Activated CD8-positive, alpha-beta memory T cell treated with anti-CD3 and anti-CD28 coated beads for 36 hours (primary cell): ENCODE results near the gene UPB1. TPM values are rescaled to one million over a fixed set of nuclear protein-coding genes. Genes with fewer than 3 reads are reported as not detected.

ENCODE experiments used
- CTCF ChIA-PET: fragments of 350-600 bp; sonication (Branson Sonifier 250); formaldehyde crosslinking; loops from one replicate; lab custom pipeline; 2021; ENCODE audit warnings: antibody characterized with exemption; lab: Charles Lee
- POLR2A ChIA-PET: fragments of 350-600 bp; sonication (Branson Sonifier 250); formaldehyde crosslinking; loops from one replicate; lab custom pipeline; 2021; ENCODE audit warnings: antibody characterized with exemption; lab: Charles Lee
- total RNA-seq, 2 experiments: library from RNA; stranded (reverse); gene quantifications; one replicate each; pipeline ENCODE4 v1.2.3, GENCODE V29; 2021

Gene UPB1
- total RNA-seq, 2 experiments from 2014 or later = not detected

GRCh38 chr22:24542641-24543040 lies 47.5 kb downstream of the UPB1 start:
- ChIA-PET POLR2A (no interaction called here), CTCF (no interaction called here)

- ChIA-PET CTCF (no interaction called here), POLR2A (no interaction called here)
Measured at GRCh38 chr22:24543185-24543601, 48.1 kb downstream of the UPB1 start.

GRCh38 chr22:24543679-24544243 lies 48.6 kb downstream of the UPB1 start:
- ChIA-PET POLR2A (no interaction called here), CTCF (no interaction called here)

GRCh38 chr22:24548812-24549211 lies 53.7 kb downstream of the UPB1 start:
- POLR2A ChIA-PET = no interaction called here
- CTCF ChIA-PET = interaction anchor here (1.6 kb wide), 1 partner anchor 12 kb away, joined by 3 read pairs; no protein-coding TSS in a partner anchor

GRCh38 chr22:24550028-24550901 lies 55.1 kb downstream of the UPB1 start:
- POLR2A ChIA-PET = no interaction called here
- CTCF ChIA-PET = interaction anchor here (0.5 kb wide), 1 partner anchor 86 kb away, joined by 3 read pairs; no protein-coding TSS in a partner anchor

GRCh38 chr22:24550902-24551435 lies 55.8 kb downstream of the UPB1 start:
- ChIA-PET POLR2A (no interaction called here), CTCF (interaction anchor here (0.5 kb wide), 1 partner anchor 87 kb away, joined by 3 read pairs; no protein-coding TSS in a partner anchor)

GRCh38 chr22:24552503-24553286 lies 57.6 kb downstream of the UPB1 start:
- ChIA-PET CTCF (interaction anchor here (1.4 kb wide), 1 partner anchor 28 kb away, joined by 3 read pairs; no protein-coding TSS in a partner anchor), POLR2A (interaction anchor here (1.1 kb wide), 1 partner anchor 12 kb away, joined by 5 read pairs; no protein-coding TSS in a partner anchor)

GRCh38 chr22:24553597-24554312 lies 58.6 kb downstream of the UPB1 start:
- ChIA-PET CTCF (interaction anchor here (1.4 kb wide), 1 partner anchor 29 kb away, joined by 3 read pairs; no protein-coding TSS in a partner anchor), POLR2A (interaction anchor here (1.1 to 1.7 kb wide), 2 partner anchors 13 to 126 kb away, joined by 5 read pairs; partner anchors contain the start of gene ADORA2A)

GRCh38 chr22:24554313-24555164 lies 59.4 kb downstream of the UPB1 start, which contains the start of gene GUCD1:
GUCD1 (minus strand) TSS chr22:24555138; CDS start chr22:24554991, 147 bp downstream.
- CTCF ChIA-PET = interaction anchor here (1.4 kb wide), 1 partner anchor 30 kb away, joined by 3 read pairs; no protein-coding TSS in a partner anchor
- POLR2A ChIA-PET = interaction anchor here (0.6 to 1.7 kb wide), 6 partner anchors 13 to 543 kb away, joined by 3 to 5 read pairs (median 5); partner anchors contain the start of gene ADORA2A

GRCh38 chr22:24555165-24556039 lies 60.3 kb downstream of the UPB1 start, which contains the start of gene SNRPD3:
SNRPD3 (plus strand) TSS chr22:24555999; CDS start chr22:24557675, 1,676 bp downstream.
- ChIA-PET CTCF (interaction anchor here (0.7 kb wide), 1 partner anchor 121 kb away, joined by 3 read pairs; no protein-coding TSS in a partner anchor), POLR2A (interaction anchor here (0.6 to 1.7 kb wide), 7 partner anchors 12 to 544 kb away, joined by 3 to 5 read pairs (median 5); partner anchors contain the start of gene ADORA2A)

- CTCF ChIA-PET = no interaction called here
- POLR2A ChIA-PET = no interaction called here
Measured at GRCh38 chr22:24559471-24559870, 64.3 kb downstream of the UPB1 start.

- POLR2A ChIA-PET = no interaction called here
Measured at GRCh38 chr22:24563246-24563645, 68.1 kb downstream of the UPB1 start.

GRCh38 chr22:24564376-24565058 lies 69.4 kb downstream of the UPB1 start:
- CTCF ChIA-PET = interaction anchor here (0.7 kb wide), 1 partner anchor 33 kb away, joined by 3 read pairs; no protein-coding TSS in a partner anchor

More at GRCh38 chr22:24563246-24563645, 68.1 kb downstream of the UPB1 start:
- CTCF ChIA-PET = no interaction called here

GRCh38 chr22:24565077-24565476 lies 69.9 kb downstream of the UPB1 start:
- ChIA-PET POLR2A (no interaction called here), CTCF (interaction anchor here (0.7 kb wide), 1 partner anchor 33 kb away, joined by 3 read pairs; no protein-coding TSS in a partner anchor)

More at GRCh38 chr22:24564376-24565058, 69.4 kb downstream of the UPB1 start:
- POLR2A ChIA-PET = no interaction called here

- POLR2A ChIA-PET = interaction anchor here (0.5 kb wide), 1 partner anchor 12 kb away, joined by 5 read pairs; the partner anchor contains the start of gene GUCD1
- CTCF ChIA-PET = no interaction called here
Measured at GRCh38 chr22:24566899-24567511, 71.9 kb downstream of the UPB1 start.
